Stimulated activated CD4-positive, alpha-beta T cell treated with anti-CD3 and anti-CD28 coated beads, TNF-alpha, amount 100 ng/mL, for 1 hour (primary cell): Measurements from ENCODE around the gene POM121L2.
"Not testable (repeated sequence)": the region's sequence is repeated elsewhere in the genome, so short reads cannot be mapped to it uniquely, and the experiment has no call there.

Experiments
- DNase-seq, 3 donors: peaks; one replicate each; pipeline ENCODE4 v3.0.0-alpha.2; 2020; ENCODE audit warnings: low read depth in 3 of 3, low spot score in 1 of 3

Gene POM121L2

GRCh38 chr6:27294409-27294808 is 17.7 kb downstream of the POM121L2 start:
- no peak for DNase-seq

- DNase-seq = no peak
Measured at GRCh38 chr6:27293436-27294098, 18.5 kb downstream of the POM121L2 start.

- DNase-seq = no peak
Measured at GRCh38 chr6:27290850-27291208, 21.2 kb downstream of the POM121L2 start.

GRCh38 chr6:27290065-27290849 is 21.8 kb downstream of the POM121L2 start:
- DNase-seq = no peak

- no peak for DNase-seq
Measured at GRCh38 chr6:27288136-27289044, 23.7 kb downstream of the POM121L2 start.

GRCh38 chr6:27287751-27288135 is 24.3 kb downstream of the POM121L2 start:
- DNase-seq = no peak

GRCh38 chr6:27286141-27286540 is 25.9 kb downstream of the POM121L2 start:
- no peak for DNase-seq

- DNase-seq = no peak
Measured at GRCh38 chr6:27283279-27283678, 28.8 kb downstream of the POM121L2 start.

GRCh38 chr6:27281569-27281968 is 30.5 kb downstream of the POM121L2 start:
- no peak for DNase-seq

GRCh38 chr6:27281105-27281539 is 31.0 kb downstream of the POM121L2 start:
- DNase-seq = no peak

- DNase-seq = no peak
Measured at GRCh38 chr6:27280540-27281000, 31.5 kb downstream of the POM121L2 start.

- no peak for DNase-seq
Measured at GRCh38 chr6:27280064-27280539, 32.0 kb downstream of the POM121L2 start.

- no peak for DNase-seq
Measured at GRCh38 chr6:27279513-27280063, 32.5 kb downstream of the POM121L2 start.

GRCh38 chr6:27275025-27275956 is 36.8 kb downstream of the POM121L2 start:
- no peak for DNase-seq

- DNase-seq = no peak
Measured at GRCh38 chr6:27273783-27274182, 38.3 kb downstream of the POM121L2 start.

GRCh38 chr6:27268803-27269202 is 43.3 kb downstream of the POM121L2 start:
- DNase-seq = no peak

- DNase-seq = no peak
Measured at GRCh38 chr6:27267857-27268434, 44.1 kb downstream of the POM121L2 start.

GRCh38 chr6:27267003-27267402 is 45.1 kb downstream of the POM121L2 start:
- DNase-seq = not testable (repeated sequence)

- no peak for DNase-seq
Measured at GRCh38 chr6:27263886-27264285, 48.2 kb downstream of the POM121L2 start.
